Ovary (tissue), 3 donors: ENCODE measurements around the gene VIPR1.

Experiments used
- CTCF ChIP-seq, 3 donors: fragments of 450-650 bp in 2 of 3; fragments of 200-600 bp in 1 of 3; IDR thresholded peaks; one replicate each; pipeline versions ENCODE4 v1.5.1 to v1.8.0; 2016 to 2022; ENCODE audit warnings: antibody characterized with exemption in 3 of 3, mild to moderate bottlenecking in 1 of 3
- EP300 ChIP-seq: sonication (generic); formaldehyde crosslinking; IDR thresholded peaks from one replicate; pipeline ENCODE4 v1.6.1; 2017; ENCODE audit warnings: antibody characterized with exemption
- POLR2A ChIP-seq: fragments of 450-650 bp; IDR thresholded peaks from one replicate; pipeline ENCODE4 v1.6.1; 2017; ENCODE audit warnings: antibody characterized with exemption, mild to moderate bottlenecking, moderate library complexity
- donor health status: DM: no; HTN: no; CAD: no.

DNA sequence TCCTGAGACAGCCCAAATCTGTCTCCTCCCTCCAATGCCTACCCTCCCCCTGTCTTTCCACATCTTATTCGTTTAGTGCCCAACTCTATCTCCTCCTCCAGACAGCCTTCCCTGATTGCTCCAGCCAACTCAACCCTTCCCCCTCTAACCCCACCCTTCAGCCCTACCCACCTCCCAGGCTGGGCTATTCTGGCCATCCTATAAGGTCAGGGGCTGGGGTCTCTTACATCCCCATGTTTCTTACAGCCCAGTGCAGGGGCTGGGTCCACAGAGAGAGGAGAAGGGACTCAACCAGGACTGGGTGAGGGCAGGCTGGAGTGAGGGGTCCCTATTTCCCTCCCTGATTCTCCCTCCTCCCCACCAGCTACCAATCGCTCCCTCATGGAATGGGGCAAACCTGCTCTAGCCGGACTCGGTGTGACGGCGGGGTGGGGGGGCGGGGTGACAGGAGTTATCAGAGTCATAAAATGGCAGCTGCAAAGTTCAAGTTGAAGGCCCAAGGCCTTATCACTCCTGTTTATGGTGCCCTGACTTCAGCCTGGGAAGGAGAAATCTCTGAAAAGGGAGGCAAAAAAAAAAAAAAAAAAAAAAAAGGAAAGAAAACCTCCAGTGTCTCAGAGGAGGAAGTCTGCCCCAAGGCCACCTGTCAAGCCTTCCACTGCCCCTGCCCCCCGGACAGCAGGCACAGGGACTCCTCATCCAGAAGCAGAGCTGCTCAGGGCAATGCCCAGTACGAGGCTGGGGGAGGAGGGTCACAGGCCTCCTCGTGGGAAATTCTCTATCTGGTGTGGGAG, 2.1 kb downstream of the VIPR1 start:
- TF ChIP-seq CTCF (IDR thresholded peaks at IDR 0.05) (no peak), POLR2A (no peak), EP300 (no peak)
